ENCODE results near the gene RAD51B. TPM values are rescaled to one million over a fixed set of nuclear protein-coding genes. Genes with fewer than 3 reads are reported as not detected.

Gene RAD51B
- total RNA-seq, 2 donors from 2014 or later: 9.3 to 12.1 TPM

- peaks cover under 1 to 4% of the 10 kb centered on the region in 2 donors for H3K4me1 ChIP-seq (ENCODE audit: control insufficient read depth in 1 of 2, low read depth in 2 of 2)
- no peak for TF ChIP-seq CTCF (IDR thresholded peaks at IDR 0.05)
- H3K27ac ChIP-seq: no peak overlapping the region
- no peak overlapping the region for H3K4me3 ChIP-seq
- H3K9me3 ChIP-seq: no peaks in the 10 kb centered on the region
- ATAC-seq (ENCODE audit: insufficient number of reproducible peaks, low FRiP score, low read depth) (no peak), DNase-seq (ENCODE audit: low spot score) (no peak)
- no peaks in the 10 kb centered on the region for H3K36me3 ChIP-seq
- H3K27me3 ChIP-seq (replicated peaks; ENCODE audit: insufficient read depth): no peaks in the 10 kb centered on the region
Measured at GRCh38 chr14:68741477-68741791, 921.9 kb downstream of the RAD51B start.

GRCh38 chr14:68741839-68742470 lies 922.4 kb downstream of the RAD51B start:
- ATAC-seq (ENCODE audit: insufficient number of reproducible peaks, low FRiP score, low read depth) (no peak), DNase-seq (ENCODE audit: low spot score) (no peak)
- Histone ChIP-seq H3K27me3 (replicated peaks; ENCODE audit: insufficient read depth) (no peaks in the 10 kb centered on the region), H3K9me3 (no peaks in the 10 kb centered on the region), H3K36me3 (no peaks in the 10 kb centered on the region), H3K27ac (no peak overlapping the region), H3K4me1 (ENCODE audit: control insufficient read depth in 1 of 2, low read depth in 2 of 2) (no peaks in the 10 kb centered on the region), H3K4me3 (no peak overlapping the region)
- no peak for TF ChIP-seq CTCF (IDR thresholded peaks at IDR 0.05)

- TF ChIP-seq CTCF (IDR thresholded peaks at IDR 0.05): no peak
- no peak for ATAC-seq (ENCODE audit: insufficient number of reproducible peaks, low FRiP score, low read depth)
Measured at GRCh38 chr14:68744613-68745012, 925.0 kb downstream of the RAD51B start.

GRCh38 chr14:68747393-68747792 lies 927.8 kb downstream of the RAD51B start:
- no peaks in the 10 kb centered on the region for H3K4me1 ChIP-seq (ENCODE audit: control insufficient read depth in 1 of 2, low read depth in 2 of 2)
- DNase-seq (ENCODE audit: low spot score): no peak
- ATAC-seq (ENCODE audit: insufficient number of reproducible peaks, low FRiP score, low read depth): no peak
- H3K9me3 ChIP-seq: no peaks in the 10 kb centered on the region
- no peak overlapping the region for H3K4me3 ChIP-seq
- H3K36me3 ChIP-seq: no peaks in the 10 kb centered on the region
- no peak for TF ChIP-seq CTCF (IDR thresholded peaks at IDR 0.05)
- H3K27me3 ChIP-seq (replicated peaks; ENCODE audit: insufficient read depth): no peaks in the 10 kb centered on the region
- no peak overlapping the region for H3K27ac ChIP-seq

More at GRCh38 chr14:68744613-68745012, 925.0 kb downstream of the RAD51B start:
- Histone ChIP-seq H3K27me3 (replicated peaks; ENCODE audit: insufficient read depth) (no peaks in the 10 kb centered on the region), H3K4me1 (ENCODE audit: control insufficient read depth in 1 of 2, low read depth in 2 of 2) (no peaks in the 10 kb centered on the region), H3K27ac (no peak overlapping the region), H3K9me3 (no peaks in the 10 kb centered on the region), H3K4me3 (no peak overlapping the region), H3K36me3 (no peaks in the 10 kb centered on the region)
- no peak for DNase-seq (ENCODE audit: low spot score)

- no peak for TF ChIP-seq CTCF (IDR thresholded peaks at IDR 0.05)
- H3K9me3 ChIP-seq: no peaks in the 10 kb centered on the region
- DNase-seq (ENCODE audit: low spot score): no peak
- no peaks in the 10 kb centered on the region for H3K4me1 ChIP-seq (ENCODE audit: control insufficient read depth in 1 of 2, low read depth in 2 of 2)
- H3K4me3 ChIP-seq: no peak overlapping the region
- no peaks in the 10 kb centered on the region for H3K27me3 ChIP-seq (replicated peaks; ENCODE audit: insufficient read depth)
- no peak overlapping the region for H3K27ac ChIP-seq
- no peak for ATAC-seq (ENCODE audit: insufficient number of reproducible peaks, low FRiP score, low read depth)
- no peaks in the 10 kb centered on the region for H3K36me3 ChIP-seq
Measured at GRCh38 chr14:68748260-68748659, 928.7 kb downstream of the RAD51B start.

All from thoracic aorta (tissue), 2 donors.